Breast epithelium (tissue), 3 donors: ENCODE results near the gene STAB2.

ENCODE experiments used
- CTCF ChIP-seq, 3 donors: fragments of 450-650 bp; IDR thresholded peaks; one replicate each; pipeline ENCODE4 v1.5.1; 2016 to 2017; ENCODE audit warnings: antibody characterized with exemption in 3 of 3, mild to moderate bottlenecking in 3 of 3, moderate library complexity in 3 of 3
- POLR2A ChIP-seq: fragments of 450-650 bp; IDR thresholded peaks from one replicate; pipeline ENCODE4 v1.6.1; 2016; ENCODE audit warnings: antibody characterized with exemption, mild to moderate bottlenecking, moderate library complexity

GRCh38 chr12:103812789-103813188, 225.7 kb downstream of the STAB2 start:
- TF ChIP-seq CTCF (IDR thresholded peaks at IDR 0.05) (no peak), POLR2A (no peak)
